Upper lobe of right lung (tissue), 1 donor: ENCODE measurements around the gene TBC1D22A. TPM values are rescaled to one million over a fixed set of nuclear protein-coding genes. Genes with fewer than 3 reads are reported as not detected.

Source experiments
- ATAC-seq: fragments of 200-7000 bp; cut with Tn5 transposase; one replicate; pipeline ENCODE4 v1.9.1; 2020; ENCODE audit warnings: mild to moderate bottlenecking, moderate library complexity
- DNase-seq: peaks from one replicate; pipeline ENCODE4 v3.0.0-alpha.2; 2020
- H3K27ac ChIP-seq: fragments of 200-600 bp; one replicate; pipeline ENCODE4 v1.8.0; 2022
- H3K27me3 ChIP-seq: fragments of 200-600 bp; one replicate; pipeline ENCODE4 v1.8.0; 2022; ENCODE audit warnings: mild to moderate bottlenecking
- H3K36me3 ChIP-seq: fragments of 200-600 bp; one replicate; pipeline ENCODE4 v1.8.0; 2022
- H3K4me1 ChIP-seq: fragments of 200-600 bp; one replicate; pipeline ENCODE4 v1.8.0; 2022
- H3K4me3 ChIP-seq: fragments of 200-600 bp; one replicate; pipeline ENCODE4 v1.8.0; 2022; ENCODE audit warnings: mild to moderate bottlenecking
- H3K9me3 ChIP-seq: fragments of 200-600 bp; one replicate; pipeline ENCODE4 v1.8.0; 2022
- CTCF ChIP-seq: fragments of 200-600 bp; IDR thresholded peaks from one replicate; pipeline ENCODE4 v1.8.0; 2022; ENCODE audit warnings: antibody characterized with exemption
- intact Hi-C: fragments of 100-400 bp; cut with DNase I; formaldehyde crosslinking; loops from one replicate; pipeline ENCODE4 v1.11.0; 2022
- total RNA-seq: library from RNA; stranded (reverse); fragmentation: NEBNext Ultra II Directional; extraction: Animal tissue kit (Norgen Biotek cat#: 25700); gene quantifications from one replicate; pipeline ENCODE4 v1.2.1, GENCODE V29; 2021
- donor health status: DM: no; HTN: yes; CAD: no; lungs with severe emphysema.

The TBC1D22A gene
- total RNA-seq, 1 donor from 2014 or later, result 31.3 TPM

GRCh38 chr22:47173535-47174021, 411.1 kb downstream of the TBC1D22A start:
- H3K36me3 ChIP-seq, result no peaks in the 10 kb centered on the region
- no peaks in the 10 kb centered on the region for H3K9me3 ChIP-seq
- DNase-seq (peak; percentile 43), ATAC-seq (no peak)
- no peaks in the 10 kb centered on the region for H3K27me3 ChIP-seq
- no peak overlapping the region for H3K4me3 ChIP-seq
- no peak for TF ChIP-seq CTCF
- H3K4me1 ChIP-seq, result no peaks in the 10 kb centered on the region
- intact Hi-C loops, result no loop called here
- no peak overlapping the region for H3K27ac ChIP-seq

GRCh38 chr22:47174096-47174495, 411.6 kb downstream of the TBC1D22A start:
- no peak overlapping the region for H3K4me3 ChIP-seq
- H3K9me3 ChIP-seq, result no peaks in the 10 kb centered on the region
- DNase-seq, result peak; percentile 56
- no peak for ATAC-seq
- no peak for TF ChIP-seq CTCF
- H3K27ac ChIP-seq, result no peak overlapping the region
- intact Hi-C loops, result no loop called here
- H3K27me3 ChIP-seq, result no peaks in the 10 kb centered on the region
- no peaks in the 10 kb centered on the region for H3K4me1 ChIP-seq
- H3K36me3 ChIP-seq, result no peaks in the 10 kb centered on the region

- peak overlapping the region; percentile 42 for H3K27ac ChIP-seq
- intact Hi-C loops, result no loop called here
- no peaks in the 10 kb centered on the region for H3K4me1 ChIP-seq
- no peak overlapping the region for H3K4me3 ChIP-seq
- H3K9me3 ChIP-seq, result no peaks in the 10 kb centered on the region
- DNase-seq (peak; percentile 57), ATAC-seq (peak; percentile 3)
- no peak for TF ChIP-seq CTCF
- H3K27me3 ChIP-seq, result no peaks in the 10 kb centered on the region
- no peaks in the 10 kb centered on the region for H3K36me3 ChIP-seq
These were observed 412.2 kb downstream of the TBC1D22A start for GRCh38 chr22:47174671-47175112.

GRCh38 chr22:47175151-47176025, 412.9 kb downstream of the TBC1D22A start:
- no peaks in the 10 kb centered on the region for H3K36me3 ChIP-seq
- H3K9me3 ChIP-seq, result no peaks in the 10 kb centered on the region
- no peaks in the 10 kb centered on the region for H3K4me1 ChIP-seq
- no peak for TF ChIP-seq CTCF
- no peak overlapping the region for H3K4me3 ChIP-seq
- ATAC-seq (peak; percentile 4), DNase-seq (peak; percentile 63)
- intact Hi-C loops, result no loop called here
- no peaks in the 10 kb centered on the region for H3K27me3 ChIP-seq
- H3K27ac ChIP-seq, result peak overlapping the region; percentile 42

GRCh38 chr22:47176026-47176389, 413.6 kb downstream of the TBC1D22A start:
- ATAC-seq (no peak), DNase-seq (peak; percentile 46)
- Histone ChIP-seq H3K27ac (no peak overlapping the region), H3K4me1 (no peaks in the 10 kb centered on the region), H3K9me3 (no peaks in the 10 kb centered on the region), H3K4me3 (no peak overlapping the region), H3K36me3 (no peaks in the 10 kb centered on the region), H3K27me3 (no peaks in the 10 kb centered on the region)
- TF ChIP-seq CTCF, result no peak
- intact Hi-C loops, result no loop called here
